ENCODE data around the gene ASCC1. TPM values are rescaled to one million over a fixed set of nuclear protein-coding genes. Genes with fewer than 3 reads are reported as not detected.

Gene ASCC1
- total and polyA plus RNA-seq, 2 experiments from 2014 or later = 13.7 to 37.2 TPM

- TF ChIP-seq CTCF (conservative IDR thresholded peaks at IDR 0.05; ENCODE audit: low read depth in 2 of 2) = no peak
- TF ChIP-seq JUNB (IDR thresholded peaks at IDR 0.05; ENCODE audit: unreplicated experiment) = no peak
- no peak for TF ChIP-seq STAT1 (IDR thresholded peaks at IDR 0.05; ENCODE audit: unreplicated experiment)
Measured at GRCh38 chr10:72241691-72242252, 25.7 kb upstream of the ASCC1 start (continued).

DNA sequence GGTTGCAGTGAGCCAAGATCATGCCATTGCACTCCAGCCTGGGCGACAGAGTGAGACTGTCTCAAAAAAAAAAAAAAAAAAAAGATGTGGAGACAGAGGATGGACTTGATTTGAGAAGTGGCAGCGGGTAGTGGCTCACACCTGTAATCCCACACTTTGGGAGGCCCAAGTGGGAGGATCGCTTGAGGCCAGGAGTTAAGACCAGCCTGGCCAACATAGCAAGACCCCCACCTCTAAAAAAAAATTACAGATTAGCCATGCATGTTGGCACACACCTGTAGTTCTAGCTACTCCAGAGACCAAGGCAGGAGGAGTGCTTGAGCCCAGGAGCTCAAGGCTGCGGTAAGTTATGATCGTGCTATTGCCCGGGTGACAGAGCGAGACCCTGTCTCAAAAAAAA is 24.3 kb upstream of the ASCC1 start:
- Histone ChIP-seq H3K27me3 (ENCODE audit: insufficient read depth) (no peaks in the 10 kb centered on the region), H3K27ac (ENCODE audit: low read depth) (no peak overlapping the region), H3F3A (replicated peaks; ENCODE audit: low read depth) (peaks cover 4% of the 10 kb centered on the region; the same call in 1 of the 2 replicates), H3K4me3 (no peak overlapping the region), H3K79me2 (replicated peaks; ENCODE audit: insufficient read depth) (no peaks in the 10 kb centered on the region), H4K20me1 (replicated peaks; ENCODE audit: insufficient read depth) (0 out of 2 replicates have a peak, but pooled peaks cover 2% of the 10 kb centered on the region), H3K4me1 (ENCODE audit: insufficient read depth) (no peaks in the 10 kb centered on the region), H3K9me2 (ENCODE audit: insufficient read depth) (no peaks in the 10 kb centered on the region), H2AFZ (no peak overlapping the region), H3K4me2 (no peak overlapping the region), H3K36me3 (ENCODE audit: insufficient read depth) (no peaks in the 10 kb centered on the region)
- peaks cover 8% of the 10 kb centered on the region for H3K27me3 Mint-ChIP-seq (ENCODE audit: insufficient read depth, low read depth, poor library complexity)
- peaks cover 12% of the 10 kb centered on the region for H3K36me3 Mint-ChIP-seq (ENCODE audit: low read depth)
- H3K27ac Mint-ChIP-seq = no peak overlapping the region
- no peak for DNase-seq (ENCODE audit: low spot score)
- no peak overlapping the region for H3K4me3 Mint-ChIP-seq
- no peaks in the 10 kb centered on the region for H3K9me3 Mint-ChIP-seq
- ATAC-seq = no peak
- H3K4me1 Mint-ChIP-seq = peaks cover 14% of the 10 kb centered on the region
- no peak for TF ChIP-seq ZNF462 (CRISPR knock-in tag; IDR thresholded peaks at IDR 0.05)
- no peak for TF ChIP-seq ZNF331 (CRISPR knock-in tag; IDR thresholded peaks at IDR 0.05; ENCODE audit: low read depth)
- no peak for TF ChIP-seq ZNF114 (CRISPR knock-in tag; IDR thresholded peaks at IDR 0.05)
- TF ChIP-seq, protein P1, sequence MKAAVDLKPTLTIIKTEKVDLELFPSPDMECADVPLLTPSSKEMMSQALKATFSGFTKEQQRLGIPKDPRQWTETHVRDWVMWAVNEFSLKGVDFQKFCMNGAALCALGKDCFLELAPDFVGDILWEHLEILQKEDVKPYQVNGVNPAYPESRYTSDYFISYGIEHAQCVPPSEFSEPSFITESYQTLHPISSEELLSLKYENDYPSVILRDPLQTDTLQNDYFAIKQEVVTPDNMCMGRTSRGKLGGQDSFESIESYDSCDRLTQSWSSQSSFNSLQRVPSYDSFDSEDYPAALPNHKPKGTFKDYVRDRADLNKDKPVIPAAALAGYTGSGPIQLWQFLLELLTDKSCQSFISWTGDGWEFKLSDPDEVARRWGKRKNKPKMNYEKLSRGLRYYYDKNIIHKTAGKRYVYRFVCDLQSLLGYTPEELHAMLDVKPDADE (IDR thresholded peaks at IDR 0.05) = no peak
- no peak for TF ChIP-seq CREB1 (CRISPR knock-in tag; IDR thresholded peaks at IDR 0.05; ENCODE audit: low read depth)
- TF ChIP-seq EZH2 (IDR thresholded peaks at IDR 0.05; ENCODE audit: low read depth, unreplicated experiment) = no peak
- TF ChIP-seq POLR2AphosphoS5 (IDR thresholded peaks at IDR 0.05; ENCODE audit: low read depth) = no peak
- TF ChIP-seq REST (IDR thresholded peaks at IDR 0.05; ENCODE audit: unreplicated experiment) = no peak
- TF ChIP-seq NANOG (IDR thresholded peaks at IDR 0.05; ENCODE audit: borderline replicate concordance) = no peak

Data from GM23338 (cell line).